ENCODE measurements around the gene ZNF268.
"Not testable (repeated sequence)": the region's sequence is repeated elsewhere in the genome, so short reads cannot be mapped to it uniquely, and the experiment has no call there.

- TF ChIP-seq EZH2phosphoT487 (IDR thresholded peaks at IDR 0.05; ENCODE audit: insufficient read depth, low read depth); EZH2 (IDR thresholded peaks at IDR 0.05; ENCODE audit: insufficient read depth, poor library complexity, severe bottlenecking): not testable (repeated sequence)
These were observed 74.5 kb downstream of the ZNF268 start for GRCh38 chr12:133255833-133256232.
